A549 (cell line): ENCODE data around the gene MEDAG. TPM values are rescaled to one million over a fixed set of nuclear protein-coding genes. Genes with fewer than 3 reads are reported as not detected.

Experiments
- ATAC-seq, 2 experiments: fragments of 200-7000 bp in 1 of 2; fragments of >200 bp in 1 of 2; cut with Nextera tagmentation in 1 of 2; cut with Tn5 transposase in 1 of 2; 3 replicates each; pipeline versions ENCODE4 v1.8.0 to v1.9.1; 2018 to 2020; ENCODE audit warnings: mild to moderate bottlenecking in 1 of 2, moderate library complexity in 1 of 2
- CTCF ChIA-PET: fragments of 300-600 bp; sonication (Branson Sonifier 250); formaldehyde crosslinking; extraction: SDS; loops from one replicate; lab custom pipeline; 2021; ENCODE audit warnings: antibody characterized with exemption, inconsistent platforms; lab: Yijun Ruan, JAX
- POLR2A ChIA-PET: fragments of 350-600 bp; formaldehyde crosslinking; extraction: SDS; loops from one replicate; lab custom pipeline; 2021; ENCODE audit warnings: antibody characterized with exemption, inconsistent platforms; lab: Yijun Ruan, JAX
- DNase-seq, 2 experiments: peaks; one replicate each; pipeline versions ENCODE4 v3.0.0 to v3.0.0-alpha.2; 2011 to 2016; ENCODE audit warnings: low read depth in 1 of 2, low spot score in 1 of 2
- FAIRE-seq: peaks from 2 replicates; lab custom pipeline; 2011; peaks lifted over from hg19 to GRCh38; lab: Jason Lieb, UNC
- H3K27ac ChIP-seq, 2 experiments: fragments of >200 bp; sonication (Bioruptor Twin); formaldehyde crosslinking; 3 replicates each; pipeline ENCODE4 v1.5.1; 2016 to 2017
- H3K4me1 ChIP-seq: fragments of >200 bp; sonication (Bioruptor Twin); formaldehyde crosslinking; 3 replicates; pipeline ENCODE4 v1.6.1; 2016
- H3K4me2 ChIP-seq: fragments of >200 bp; sonication (Bioruptor Twin); formaldehyde crosslinking; 3 replicates; pipeline ENCODE4 v1.6.1; 2016
- H3K4me3 ChIP-seq: fragments of >200 bp; sonication (Bioruptor Twin); formaldehyde crosslinking; 3 replicates; pipeline ENCODE4 v1.5.1; 2016
- H3K9me3 ChIP-seq: fragments of >200 bp; sonication (Bioruptor Twin); formaldehyde crosslinking; 3 replicates; pipeline ENCODE4 v1.6.1; 2016
- BHLHE40 ChIP-seq: IDR thresholded peaks from 2 replicates; pipeline ENCODE4 v1.6.1; 2012; ENCODE audit warnings: low read depth, low read length, inconsistent platforms
- CEBPB ChIP-seq, 2 experiments: fragments of >200 bp in 1 of 2; sonication (Bioruptor Twin) in 1 of 2; formaldehyde crosslinking in 1 of 2; IDR thresholded peaks; 2 replicates each; pipeline ENCODE4 v1.6.1; 2012 to 2016
- CHD4 ChIP-seq: fragments of 200-600 bp; sonication (generic); IDR thresholded peaks from 2 replicates; pipeline ENCODE4 v1.6.1; 2016; ENCODE audit warnings: antibody characterized with exemption, mild to moderate bottlenecking, borderline replicate concordance
- E2F6 ChIP-seq: IDR thresholded peaks from 2 replicates; pipeline ENCODE4 v1.6.1; 2012; ENCODE audit warnings: low read depth, borderline replicate concordance
- EHF ChIP-seq: fragments of 250-450 bp; sonication (Bioruptor Pico); IDR thresholded peaks from 2 replicates; pipeline ENCODE4 v1.5.0; 2020; ENCODE audit warnings: mild to moderate bottlenecking
- ELK1 ChIP-seq: fragments of 150-350 bp; IDR thresholded peaks from 2 replicates; pipeline ENCODE4 v1.6.1; 2014; ENCODE audit warnings: low read depth, mild to moderate bottlenecking, low read length
- EP300 ChIP-seq, 2 experiments: fragments of >200 bp; sonication (Bioruptor Twin); formaldehyde crosslinking; IDR thresholded peaks; 2 replicates in 1 of 2; 3 replicates in 1 of 2; pipeline ENCODE4 v1.6.1; 2016 to 2017
- ESRRA ChIP-seq: fragments of 150-350 bp; IDR thresholded peaks from 2 replicates; pipeline ENCODE4 v1.6.1; 2014; ENCODE audit warnings: mild to moderate bottlenecking, low read length, borderline replicate concordance
- HDAC2 ChIP-seq: fragments of 200-600 bp; sonication (generic); IDR thresholded peaks from 2 replicates; pipeline ENCODE4 v1.6.1; 2016
- HEYL ChIP-seq: fragments of 250-450 bp; sonication (Bioruptor Pico); IDR thresholded peaks from 2 replicates; pipeline ENCODE4 v1.8.0; 2021; ENCODE audit warnings: mild to moderate bottlenecking, moderate library complexity
- HOXA7 ChIP-seq: fragments of 250-450 bp; sonication (Bioruptor Pico); IDR thresholded peaks from 2 replicates; pipeline ENCODE4 v1.5.0; 2020; ENCODE audit warnings: mild to moderate bottlenecking, moderate library complexity
- HOXB5 ChIP-seq: fragments of 250-450 bp; sonication (Bioruptor Pico); IDR thresholded peaks from 2 replicates; pipeline ENCODE4 v1.5.0; 2020; ENCODE audit warnings: mild to moderate bottlenecking, moderate library complexity
- MYC ChIP-seq: IDR thresholded peaks from 2 replicates; pipeline ENCODE4 v1.6.1; 2012; ENCODE audit warnings: mild to moderate bottlenecking, inconsistent platforms, low read length, improper control_type of control experiment, borderline replicate concordance
- PBX3 ChIP-seq: IDR thresholded peaks from 2 replicates; pipeline ENCODE4 v1.6.1; 2012
- PHF8 ChIP-seq: fragments of 200-600 bp; sonication (generic); IDR thresholded peaks from 2 replicates; pipeline ENCODE4 v1.6.1; 2016; ENCODE audit warnings: low read depth, mild to moderate bottlenecking, antibody characterized with exemption, moderate library complexity, borderline replicate concordance
- POLR2A ChIP-seq: IDR thresholded peaks from 2 replicates; pipeline ENCODE4 v1.6.1; 2012; ENCODE audit warnings: mild to moderate bottlenecking, low read length
- REST ChIP-seq: fragments of 200-600 bp; sonication (generic); IDR thresholded peaks from 2 replicates; pipeline ENCODE4 v1.6.1; 2016; ENCODE audit warnings: antibody characterized with exemption, mild to moderate bottlenecking, moderate library complexity
- RNF2 ChIP-seq: fragments of 200-600 bp; sonication (generic); IDR thresholded peaks from 2 replicates; pipeline ENCODE4 v1.6.1; 2016; ENCODE audit warnings: low read depth, mild to moderate bottlenecking, antibody characterized with exemption, moderate library complexity, borderline replicate concordance
- TFCP2L1 ChIP-seq: fragments of 250-450 bp; sonication (Bioruptor Pico); IDR thresholded peaks from 2 replicates; pipeline ENCODE4 v1.5.0; 2021; ENCODE audit warnings: mild to moderate bottlenecking
- USF2 ChIP-seq: fragments of 450-650 bp; IDR thresholded peaks from 2 replicates; pipeline ENCODE4 v1.6.1; 2014; ENCODE audit warnings: antibody characterized with exemption
- WGBS: methylation state at CpG from one replicate; pipeline ENCODE4 v1.1.6; 2017; ENCODE audit errors: missing lambda C conversion rate; 5-methylcytosine and 5-hydroxymethylcytosine counted together
- polyA plus RNA-seq, 4 experiments: library from polyadenylated mRNA; depleted of rRNA in 3 of 4; stranded (reverse); fragments of >200 nt; fragmentation: RNase III in 1 of 4; extraction: RNeasy Plus Mini Kit Qiagen cat#74134 plus additional on column Dnase treatment in 1 of 4; gene quantifications; 2 replicates in 3 of 4; 3 replicates in 1 of 4; pipeline ENCODE4 v1.2.3, GENCODE V29; 2011 to 2017

Gene MEDAG
- polyA plus RNA-seq, 2 of the 4 experiments (the other 2 are of a cell fraction): 0.21 TPM; not detected in 1

GRCh38 chr13:30874111-30874510, 32.0 kb upstream of the MEDAG start:
- Histone ChIP-seq H3K27ac (no peak overlapping the region), H3K4me2 (no peak overlapping the region), H3K9me3 (no peaks in the 10 kb centered on the region), H3K4me1 (no peaks in the 10 kb centered on the region), H3K4me3 (no peak overlapping the region)
- no peak for FAIRE-seq
- CTCF ChIA-PET: interaction anchor here (1.1 to 2.2 kb wide), 2 partner anchors 8 to 170 kb away, joined by 3 to 11 read pairs; no protein-coding TSS in a partner anchor
- TF ChIP-seq TFCP2L1 (CRISPR knock-in tag): no peak
- TF ChIP-seq EP300 (IDR thresholded peaks at IDR 0.05): no peak
- no peak for TF ChIP-seq ELK1
- no peak for TF ChIP-seq CEBPB (IDR thresholded peaks at IDR 0.05)
- no peak for TF ChIP-seq HEYL (CRISPR knock-in tag)
- TF ChIP-seq BHLHE40: no peak
- no peak for TF ChIP-seq E2F6
- no peak for TF ChIP-seq HOXA7
- TF ChIP-seq REST: no peak
- no peak for TF ChIP-seq MYC
- no peak for TF ChIP-seq PBX3
- TF ChIP-seq RNF2: no peak
- no peak for TF ChIP-seq HDAC2
- no peak for TF ChIP-seq POLR2A
- TF ChIP-seq HOXB5 (CRISPR knock-in tag): no peak
- no peak for DNase-seq
- 54% methylated on average over 6 of the region's 6 CpGs for WGBS
- no peak for ATAC-seq
- POLR2A ChIA-PET: no interaction called here

- WGBS: 84% methylated on average over 6 of the region's 6 CpGs
- H3K9me3 ChIP-seq: no peaks in the 10 kb centered on the region
- FAIRE-seq (no peak), ATAC-seq (no peak), DNase-seq (no peak)
- no peak overlapping the region for H3K4me2 ChIP-seq
- H3K4me3 ChIP-seq: no peak overlapping the region
- no peak for TF ChIP-seq EHF (CRISPR knock-in tag)
- TF ChIP-seq ESRRA: no peak
- TF ChIP-seq CHD4: no peak
- no peak for TF ChIP-seq USF2
- no peak for TF ChIP-seq PHF8
- no peaks in the 10 kb centered on the region for H3K4me1 ChIP-seq
- CTCF ChIA-PET: interaction anchor here (1.1 to 2.2 kb wide), 2 partner anchors 9 to 170 kb away, joined by 3 to 11 read pairs; no protein-coding TSS in a partner anchor
- POLR2A ChIA-PET: no interaction called here
- no peak overlapping the region for H3K27ac ChIP-seq
Observed at GRCh38 chr13:30874561-30874960, 31.5 kb upstream of the MEDAG start.
